ELR (cell line): ENCODE results near the gene FLT1.

Experiments
- DNase-seq: peaks from one replicate; pipeline ENCODE4 v3.0.0-alpha.2; 2015; ENCODE audit warnings: low read depth

The FLT1 gene

GRCh38 chr13:28385362-28385761 is 109.6 kb downstream of the FLT1 start:
- DNase-seq: no peak

- DNase-seq: no peak
Observed at GRCh38 chr13:28384789-28385188, 110.1 kb downstream of the FLT1 start.

- no peak for DNase-seq
Observed at GRCh38 chr13:28380319-28380718, 114.6 kb downstream of the FLT1 start.

- DNase-seq: no peak
Observed at GRCh38 chr13:28379371-28380083, 115.4 kb downstream of the FLT1 start.

GRCh38 chr13:28376604-28377003 is 118.3 kb downstream of the FLT1 start:
- DNase-seq: no peak

GRCh38 chr13:28375250-28375930 is 119.5 kb downstream of the FLT1 start:
- DNase-seq: no peak

- DNase-seq: no peak
Observed at GRCh38 chr13:28373810-28374209, 121.1 kb downstream of the FLT1 start.

- DNase-seq: no peak
Observed at GRCh38 chr13:28370448-28370847, 124.5 kb downstream of the FLT1 start.

- no peak for DNase-seq
Observed at GRCh38 chr13:28358708-28359107, 136.2 kb downstream of the FLT1 start.

- peak; percentile 35 for DNase-seq
Observed at GRCh38 chr13:28357911-28358433, 137.0 kb downstream of the FLT1 start.

- peak; percentile 45 for DNase-seq
Observed at GRCh38 chr13:28357247-28357825, 137.6 kb downstream of the FLT1 start.

GRCh38 chr13:28356561-28357021 is 138.3 kb downstream of the FLT1 start:
- peak; percentile 28 for DNase-seq

- peak; percentile 86 for DNase-seq
Observed at GRCh38 chr13:28355822-28356371, 139.0 kb downstream of the FLT1 start.

- DNase-seq: no peak
Observed at GRCh38 chr13:28355046-28355821, 139.7 kb downstream of the FLT1 start.

- DNase-seq: no peak
Observed at GRCh38 chr13:28353679-28354078, 141.2 kb downstream of the FLT1 start.

- DNase-seq: no peak
Observed at GRCh38 chr13:28349907-28350654, 144.8 kb downstream of the FLT1 start.

GRCh38 chr13:28349371-28349770 is 145.6 kb downstream of the FLT1 start:
- no peak for DNase-seq

GRCh38 chr13:28347456-28348371 is 147.2 kb downstream of the FLT1 start:
- DNase-seq: peak; percentile 72

GRCh38 chr13:28346154-28346553 is 148.8 kb downstream of the FLT1 start:
- DNase-seq: peak; percentile 36

GRCh38 chr13:28344163-28344562 is 150.8 kb downstream of the FLT1 start:
- no peak for DNase-seq
